ENCODE data around the gene HAL. TPM values are rescaled to one million over a fixed set of nuclear protein-coding genes. Genes with fewer than 3 reads are reported as not detected.

HAL gene
- total RNA-seq, 2 experiments from 2014 or later: 0.25 TPM

DNA sequence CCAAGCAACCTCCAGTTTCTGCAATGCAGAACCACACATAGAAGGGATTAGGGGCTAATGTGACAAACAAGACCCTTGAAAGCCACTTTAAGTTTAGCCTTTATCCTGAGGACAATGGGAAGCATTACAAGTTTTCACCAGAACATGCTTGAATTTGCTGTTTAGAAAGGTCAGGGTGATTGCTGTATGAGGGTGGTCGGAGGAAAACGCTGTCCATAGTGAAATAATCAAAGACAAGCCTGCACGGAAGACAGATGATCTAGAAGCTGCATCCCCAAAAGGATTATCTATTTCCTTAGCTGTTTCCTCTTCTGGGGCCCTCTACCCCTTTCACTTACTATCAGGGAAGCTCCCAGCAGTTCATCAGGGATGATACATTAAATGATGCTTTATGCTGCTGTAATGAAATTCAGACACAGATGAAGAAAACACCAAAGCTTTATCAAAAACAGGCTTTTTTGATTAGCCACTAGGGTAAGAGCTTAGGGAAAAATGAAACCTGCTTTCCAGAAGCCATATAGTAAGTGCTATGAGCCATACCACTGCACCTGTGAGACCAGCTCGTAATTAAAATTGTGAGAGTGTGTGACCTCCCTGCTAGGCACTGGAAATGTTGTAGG, 6.5 kb downstream of the HAL start:
- ChIA-PET CTCF (interaction anchor here (0.8 to 3.9 kb wide), 4 partner anchors 9 to 121 kb away, joined by 3 to 27 read pairs (median 6); no protein-coding TSS in a partner anchor), POLR2A (interaction anchor here (0.6 kb wide), 1 partner anchor 38 kb away, joined by 3 read pairs; no protein-coding TSS in a partner anchor)
- TF ChIP-seq CTCF (IDR thresholded peaks at IDR 0.05): no peak
- Mint-ChIP-seq H3K36me3 (ENCODE audit: low read depth) (no peaks in the 10 kb centered on the region), H3K9me3 (no peaks in the 10 kb centered on the region), H3K4me1 (ENCODE audit: low read depth) (no peaks in the 10 kb centered on the region), H3K4me3 (no peak overlapping the region), H3K27me3 (no peaks in the 10 kb centered on the region), H3K27ac (no peak overlapping the region)
- no peak for ATAC-seq
- no peak for DNase-seq
- intact Hi-C loops (cut with micrococcal nuclease): no loop called here

GRCh38 chr12:95988506-95989275, 7.5 kb downstream of the HAL start:
- Mint-ChIP-seq H3K4me1 (ENCODE audit: low read depth) (no peaks in the 10 kb centered on the region), H3K27ac (no peak overlapping the region), H3K27me3 (no peaks in the 10 kb centered on the region), H3K9me3 (no peaks in the 10 kb centered on the region), H3K4me3 (no peak overlapping the region), H3K36me3 (ENCODE audit: low read depth) (no peaks in the 10 kb centered on the region)
- ChIA-PET POLR2A (interaction anchor here (1.0 kb wide), 1 partner anchor 10 kb away, joined by 4 read pairs; no protein-coding TSS in a partner anchor), CTCF (interaction anchor here (3.9 kb wide), 1 partner anchor 9 kb away, joined by 27 read pairs; no protein-coding TSS in a partner anchor)
- TF ChIP-seq CTCF (IDR thresholded peaks at IDR 0.05): no peak
- intact Hi-C loops (cut with micrococcal nuclease): no loop called here
- ATAC-seq: no peak
- no peak for DNase-seq

DNA sequence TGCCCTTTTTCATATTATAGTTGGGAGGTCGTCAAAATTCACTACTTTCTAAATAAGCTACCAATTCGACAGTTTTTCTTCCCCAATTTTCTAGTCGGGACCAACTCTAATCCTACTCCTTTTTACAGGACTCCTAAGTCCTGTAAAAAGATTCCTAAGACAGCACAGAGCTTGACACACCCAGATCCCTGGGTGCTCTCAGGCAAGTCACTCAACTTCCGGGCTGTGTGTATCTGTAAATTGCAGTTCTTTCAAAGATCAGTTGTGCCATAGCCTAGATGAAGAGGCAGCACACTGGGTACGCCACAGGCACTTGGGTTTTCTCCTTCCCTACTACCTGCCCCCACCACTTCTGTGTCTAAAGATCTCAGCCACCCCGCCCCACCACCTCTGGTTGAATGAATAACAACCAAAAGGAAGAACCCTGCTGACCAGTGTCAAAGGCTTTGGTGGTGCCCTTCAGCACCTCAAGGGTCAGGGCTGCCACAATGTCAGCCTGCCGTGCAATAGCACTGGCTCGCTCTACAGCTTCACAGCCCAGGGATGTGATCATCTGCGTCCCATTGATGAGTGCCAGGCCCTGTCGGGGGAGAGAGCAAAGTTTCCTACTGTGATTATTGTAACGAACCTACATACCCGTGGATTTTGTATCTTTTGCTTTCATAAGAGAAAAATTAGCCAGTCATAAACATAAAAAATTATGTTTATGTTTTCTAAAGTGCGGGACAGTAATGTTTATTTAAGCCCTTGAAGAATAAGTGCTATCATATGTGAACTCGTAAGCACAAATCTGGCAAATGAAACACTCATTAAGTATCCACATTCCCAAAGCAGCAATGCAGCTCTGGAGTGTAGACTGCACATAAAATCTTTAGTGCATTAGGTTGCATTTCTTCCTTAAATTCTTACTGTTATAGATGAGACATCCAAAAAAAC, 9.2 kb downstream of the HAL start:
- no peak for ATAC-seq
- no peaks in the 10 kb centered on the region for H3K9me3 Mint-ChIP-seq
- intact Hi-C loops (cut with micrococcal nuclease): no loop called here
- no peak for DNase-seq
- no peaks in the 10 kb centered on the region for H3K27me3 Mint-ChIP-seq
- no peak overlapping the region for H3K4me3 Mint-ChIP-seq
- no peaks in the 10 kb centered on the region for H3K4me1 Mint-ChIP-seq (ENCODE audit: low read depth)
- no peak overlapping the region for H3K27ac Mint-ChIP-seq
- POLR2A ChIA-PET: no interaction called here
- TF ChIP-seq CTCF (IDR thresholded peaks at IDR 0.05): no peak
- no peaks in the 10 kb centered on the region for H3K36me3 Mint-ChIP-seq (ENCODE audit: low read depth)
- CTCF ChIA-PET: interaction anchor here (0.9 to 3.9 kb wide), 2 partner anchors 11 to 67 kb away, joined by 4 to 27 read pairs; no protein-coding TSS in a partner anchor

GRCh38 chr12:95984682-95985081, 11.5 kb downstream of the HAL start:
- no peaks in the 10 kb centered on the region for H3K4me1 Mint-ChIP-seq (ENCODE audit: low read depth)
- POLR2A ChIA-PET: no interaction called here
- H3K36me3 Mint-ChIP-seq (ENCODE audit: low read depth): no peaks in the 10 kb centered on the region
- H3K9me3 Mint-ChIP-seq: no peaks in the 10 kb centered on the region
- CTCF ChIA-PET: no interaction called here
- DNase-seq (no peak), ATAC-seq (no peak)
- no peak overlapping the region for H3K4me3 Mint-ChIP-seq
- no peak overlapping the region for H3K27ac Mint-ChIP-seq
- no peaks in the 10 kb centered on the region for H3K27me3 Mint-ChIP-seq
- intact Hi-C loops (cut with micrococcal nuclease): no loop called here
- TF ChIP-seq CTCF (IDR thresholded peaks at IDR 0.05): no peak

Measured in activated CD8-positive, alpha-beta T cell treated with anti-CD3 and anti-CD28 coated beads for 36 hours (primary cell).